A549 (cell line): Measurements from ENCODE around the gene RFC4. TPM values are rescaled to one million over a fixed set of nuclear protein-coding genes. Genes with fewer than 3 reads are reported as not detected.

Experiments
- ATAC-seq, 2 experiments: fragments of 200-7000 bp in 1 of 2; fragments of >200 bp in 1 of 2; cut with Nextera tagmentation in 1 of 2; cut with Tn5 transposase in 1 of 2; 3 replicates each; pipeline versions ENCODE4 v1.8.0 to v1.9.1; 2018 to 2020; ENCODE audit warnings: mild to moderate bottlenecking in 1 of 2, moderate library complexity in 1 of 2
- CTCF ChIA-PET: fragments of 300-600 bp; sonication (Branson Sonifier 250); formaldehyde crosslinking; extraction: SDS; loops from one replicate; lab custom pipeline; 2021; ENCODE audit warnings: antibody characterized with exemption, inconsistent platforms; lab: Yijun Ruan, JAX
- POLR2A ChIA-PET: fragments of 350-600 bp; formaldehyde crosslinking; extraction: SDS; loops from one replicate; lab custom pipeline; 2021; ENCODE audit warnings: antibody characterized with exemption, inconsistent platforms; lab: Yijun Ruan, JAX
- DNase-seq, 2 experiments: peaks; one replicate each; pipeline versions ENCODE4 v3.0.0 to v3.0.0-alpha.2; 2011 to 2016; ENCODE audit warnings: low read depth in 1 of 2, low spot score in 1 of 2
- FAIRE-seq: peaks from 2 replicates; lab custom pipeline; 2011; peaks lifted over from hg19 to GRCh38; lab: Jason Lieb, UNC
- H3K27ac ChIP-seq, 2 experiments: fragments of >200 bp; sonication (Bioruptor Twin); formaldehyde crosslinking; 3 replicates each; pipeline ENCODE4 v1.5.1; 2016 to 2017
- H3K4me1 ChIP-seq: fragments of >200 bp; sonication (Bioruptor Twin); formaldehyde crosslinking; 3 replicates; pipeline ENCODE4 v1.6.1; 2016
- H3K4me2 ChIP-seq: fragments of >200 bp; sonication (Bioruptor Twin); formaldehyde crosslinking; 3 replicates; pipeline ENCODE4 v1.6.1; 2016
- H3K4me3 ChIP-seq: fragments of >200 bp; sonication (Bioruptor Twin); formaldehyde crosslinking; 3 replicates; pipeline ENCODE4 v1.5.1; 2016
- H3K9me3 ChIP-seq: fragments of >200 bp; sonication (Bioruptor Twin); formaldehyde crosslinking; 3 replicates; pipeline ENCODE4 v1.6.1; 2016
- BHLHE40 ChIP-seq: IDR thresholded peaks from 2 replicates; pipeline ENCODE4 v1.6.1; 2012; ENCODE audit warnings: low read depth, low read length, inconsistent platforms
- CEBPB ChIP-seq, 2 experiments: fragments of >200 bp in 1 of 2; sonication (Bioruptor Twin) in 1 of 2; formaldehyde crosslinking in 1 of 2; IDR thresholded peaks; 2 replicates each; pipeline ENCODE4 v1.6.1; 2012 to 2016
- E2F6 ChIP-seq: IDR thresholded peaks from 2 replicates; pipeline ENCODE4 v1.6.1; 2012; ENCODE audit warnings: low read depth, borderline replicate concordance
- EP300 ChIP-seq, 2 experiments: fragments of >200 bp; sonication (Bioruptor Twin); formaldehyde crosslinking; IDR thresholded peaks; 2 replicates in 1 of 2; 3 replicates in 1 of 2; pipeline ENCODE4 v1.6.1; 2016 to 2017
- ESRRA ChIP-seq: fragments of 150-350 bp; IDR thresholded peaks from 2 replicates; pipeline ENCODE4 v1.6.1; 2014; ENCODE audit warnings: mild to moderate bottlenecking, low read length, borderline replicate concordance
- FOSL2 ChIP-seq, 2 experiments: fragments of 450-650 bp in 1 of 2; fragments of >200 bp in 1 of 2; sonication (Bioruptor Twin) in 1 of 2; formaldehyde crosslinking; IDR thresholded peaks; 2 replicates each; pipeline versions ENCODE4 v1.5.0 to v1.6.1; 2016 to 2020; ENCODE audit warnings: mild to moderate bottlenecking in 1 of 2, moderate library complexity in 1 of 2
- GATA3 ChIP-seq: IDR thresholded peaks from 2 replicates; pipeline ENCODE4 v1.6.1; 2012; ENCODE audit warnings: borderline replicate concordance
- HES2 ChIP-seq: fragments of >200 bp; sonication (Bioruptor Twin); formaldehyde crosslinking; IDR thresholded peaks from 2 replicates; pipeline ENCODE4 v1.6.1; 2016
- HEYL ChIP-seq: fragments of 250-450 bp; sonication (Bioruptor Pico); IDR thresholded peaks from 2 replicates; pipeline ENCODE4 v1.8.0; 2021; ENCODE audit warnings: mild to moderate bottlenecking, moderate library complexity
- HOXA7 ChIP-seq: fragments of 250-450 bp; sonication (Bioruptor Pico); IDR thresholded peaks from 2 replicates; pipeline ENCODE4 v1.5.0; 2020; ENCODE audit warnings: mild to moderate bottlenecking, moderate library complexity
- JUNB ChIP-seq: fragments of >200 bp; sonication (Bioruptor Twin); formaldehyde crosslinking; IDR thresholded peaks from 2 replicates; pipeline ENCODE4 v1.6.1; 2016
- MAFK ChIP-seq: fragments of 450-650 bp; IDR thresholded peaks from 2 replicates; pipeline ENCODE4 v1.6.1; 2014; ENCODE audit not compliant: partially characterized antibody
- MYC ChIP-seq: IDR thresholded peaks from 2 replicates; pipeline ENCODE4 v1.6.1; 2012; ENCODE audit warnings: mild to moderate bottlenecking, inconsistent platforms, low read length, improper control_type of control experiment, borderline replicate concordance
- NPAS2 ChIP-seq: fragments of 250-450 bp; sonication (Bioruptor Pico); IDR thresholded peaks from 2 replicates; pipeline ENCODE4 v1.8.0; 2022; ENCODE audit warnings: mild to moderate bottlenecking, moderate library complexity, borderline replicate concordance
- PBX3 ChIP-seq: IDR thresholded peaks from 2 replicates; pipeline ENCODE4 v1.6.1; 2012
- PHF8 ChIP-seq: fragments of 200-600 bp; sonication (generic); IDR thresholded peaks from 2 replicates; pipeline ENCODE4 v1.6.1; 2016; ENCODE audit warnings: low read depth, mild to moderate bottlenecking, antibody characterized with exemption, moderate library complexity, borderline replicate concordance
- POLR2A ChIP-seq: IDR thresholded peaks from 2 replicates; pipeline ENCODE4 v1.6.1; 2012; ENCODE audit warnings: mild to moderate bottlenecking, low read length
- POLR2AphosphoS2 ChIP-seq: conservative IDR thresholded peaks from 2 replicates; pipeline ENCODE4 v1.6.1; 2012; ENCODE audit warnings: low read length, improper control_type of control experiment, inconsistent platforms
- RAD21 ChIP-seq, 2 experiments: fragments of >200 bp in 1 of 2; sonication (Bioruptor Twin) in 1 of 2; formaldehyde crosslinking in 1 of 2; IDR thresholded peaks in 1 of 2; conservative IDR thresholded peaks in 1 of 2; 2 replicates in 1 of 2; 3 replicates in 1 of 2; pipeline ENCODE4 v1.6.1; 2012 to 2018; ENCODE audit warnings: inconsistent platforms in 1 of 2
- RCOR1 ChIP-seq: fragments of 150-350 bp; IDR thresholded peaks from 2 replicates; pipeline ENCODE4 v1.6.1; 2014; ENCODE audit warnings: antibody characterized with exemption, low read length, low read depth
- TFCP2L1 ChIP-seq: fragments of 250-450 bp; sonication (Bioruptor Pico); IDR thresholded peaks from 2 replicates; pipeline ENCODE4 v1.5.0; 2021; ENCODE audit warnings: mild to moderate bottlenecking
- ZFP36 ChIP-seq: fragments of 450-650 bp; IDR thresholded peaks from 2 replicates; pipeline ENCODE4 v1.6.1; 2014; ENCODE audit warnings: borderline replicate concordance; ENCODE audit not compliant: partially characterized antibody
- WGBS: methylation state at CpG from one replicate; pipeline ENCODE4 v1.1.6; 2017; ENCODE audit errors: missing lambda C conversion rate; 5-methylcytosine and 5-hydroxymethylcytosine counted together
- polyA plus RNA-seq, 4 experiments: library from polyadenylated mRNA; depleted of rRNA in 3 of 4; stranded (reverse); fragments of >200 nt; fragmentation: RNase III in 1 of 4; extraction: RNeasy Plus Mini Kit Qiagen cat#74134 plus additional on column Dnase treatment in 1 of 4; gene quantifications; 2 replicates in 3 of 4; 3 replicates in 1 of 4; pipeline ENCODE4 v1.2.3, GENCODE V29; 2011 to 2017

Gene RFC4
- polyA plus RNA-seq, 2 of the 4 experiments (the other 2 are of a cell fraction), result 40.6 to 68.8 TPM

- TF ChIP-seq HEYL (CRISPR knock-in tag) (no peak), TFCP2L1 (no peak), PHF8 (no peak)
- TF ChIP-seq, all 56 proteins: peak for 0
- POLR2A ChIA-PET, result no interaction called here
- no peak overlapping the region for H3K4me3 ChIP-seq
- no peak overlapping the region for H3K4me2 ChIP-seq
- H3K4me1 ChIP-seq, result peaks cover 16% of the 10 kb centered on the region; the same call in 2 of the 3 replicates
- CTCF ChIA-PET, result interaction anchor here (1.0 to 2.2 kb wide), 4 partner anchors 11 to 269 kb away, joined by 3 to 16 read pairs (median 4); no protein-coding TSS in a partner anchor
- DNase-seq, result no peak
- 86% methylated on average over 1 of the region's 1 CpG for WGBS
- no peak for ATAC-seq
- no peak overlapping the region for H3K27ac ChIP-seq
- H3K9me3 ChIP-seq, result no peaks in the 10 kb centered on the region
- no peak for FAIRE-seq
These were observed 12.7 kb upstream of the RFC4 start for GRCh38 chr3:186818956-186819355.

GRCh38 chr3:186818516-186818915 is 12.2 kb upstream of the RFC4 start:
- no peak for ATAC-seq

GRCh38 chr3:186815435-186815834 is 9.2 kb upstream of the RFC4 start:
- ChIA-PET CTCF (no interaction called here), POLR2A (no interaction called here)
- FAIRE-seq (no peak), ATAC-seq (peak; percentile 74 to 90; a peak in 5 of 6 replicates), DNase-seq (peak; percentile 37 to 74)
- no peaks in the 10 kb centered on the region for H3K9me3 ChIP-seq
- no peak overlapping the region for H3K4me3 ChIP-seq
- peaks cover 11% of the 10 kb centered on the region; the same call in 2 of the 3 replicates for H3K4me1 ChIP-seq
- H3K27ac ChIP-seq, result peak overlapping the region; percentile 13 to 67; a peak in 4 of 6 replicates
- TF ChIP-seq EP300 (IDR thresholded peaks at IDR 0.05), result no peak
- TF ChIP-seq MAFK, result peak; percentile 60
- no peak for TF ChIP-seq FOSL2 (IDR thresholded peaks at IDR 0.05)
- peak; percentile 46; the same call in 1 of the 2 replicates for TF ChIP-seq FOSL2 (CRISPR knock-in tag; IDR thresholded peaks at IDR 0.05)
- no peak for TF ChIP-seq HES2
- 90% methylated on average over 1 of the region's 1 CpG for WGBS
- H3K4me2 ChIP-seq, result peak overlapping the region; percentile 42

More at GRCh38 chr3:186818516-186818915, 12.2 kb upstream of the RFC4 start:
- H3K4me3 ChIP-seq, result no peak overlapping the region
- TF ChIP-seq POLR2A, result no peak
- TF ChIP-seq PBX3, result no peak
- TF ChIP-seq POLR2AphosphoS2, result no peak
- TF ChIP-seq HES2, result no peak
- TF ChIP-seq MAFK, result no peak
- no peak for TF ChIP-seq CEBPB (IDR thresholded peaks at IDR 0.05)
- no peak for TF ChIP-seq ZFP36
- no peak for TF ChIP-seq RCOR1
- no peak for TF ChIP-seq E2F6
- no peak for TF ChIP-seq ESRRA
- TF ChIP-seq MYC, result no peak
- no peak for TF ChIP-seq JUNB
- TF ChIP-seq BHLHE40, result no peak
- no peak for TF ChIP-seq GATA3
- TF ChIP-seq HOXA7, result no peak
- no peak for TF ChIP-seq NPAS2 (CRISPR knock-in tag)
- TF ChIP-seq RAD21 (conservative IDR thresholded peaks at IDR 0.05 in 1 of 2, IDR thresholded peaks at IDR 0.05 in 1 of 2), result no peak
- TF ChIP-seq EP300 (IDR thresholded peaks at IDR 0.05), result no peak
- ChIA-PET POLR2A (no interaction called here), CTCF (interaction anchor here (1.0 to 2.2 kb wide), 3 partner anchors 31 to 269 kb away, joined by 3 to 16 read pairs (median 4); no protein-coding TSS in a partner anchor)
- no peak for DNase-seq
- no peak for FAIRE-seq
- 92% methylated on average over 5 of the region's 5 CpGs for WGBS
- no peak overlapping the region for H3K27ac ChIP-seq
- no peak overlapping the region for H3K4me2 ChIP-seq
- no peaks in the 10 kb centered on the region for H3K9me3 ChIP-seq
- peaks cover 14% of the 10 kb centered on the region; the same call in 2 of the 3 replicates for H3K4me1 ChIP-seq
